Ascending aorta (tissue), 2 donors: ENCODE measurements around the gene DNAJC4. TPM values are rescaled to one million over a fixed set of nuclear protein-coding genes. Genes with fewer than 3 reads are reported as not detected.

Experiments
- DNase-seq, 2 donors: peaks; one replicate each; pipeline ENCODE4 v3.0.0-alpha.2; 2019; ENCODE audit warnings: low spot score in 2 of 2
- H3K27ac ChIP-seq, 2 donors: fragments of 200-600 bp; sonication (generic); one replicate each; pipeline ENCODE4 v1.5.1; 2016 to 2017; ENCODE audit warnings: mild to moderate bottlenecking in 1 of 2
- H3K27me3 ChIP-seq: fragments of 200-600 bp; sonication (generic); one replicate; pipeline ENCODE4 v1.5.1; 2017
- H3K36me3 ChIP-seq, 2 donors: fragments of 200-600 bp; sonication (generic); one replicate each; pipeline ENCODE4 v1.5.1; 2016
- H3K4me1 ChIP-seq, 2 donors: fragments of 200-600 bp; sonication (generic); one replicate each; pipeline ENCODE4 v1.5.1; 2016 to 2017; ENCODE audit warnings: mild to moderate bottlenecking in 1 of 2
- H3K4me3 ChIP-seq, 2 donors: fragments of 200-600 bp; sonication (generic); one replicate each; pipeline ENCODE4 v1.5.1; 2016 to 2017; ENCODE audit warnings: mild to moderate bottlenecking in 1 of 2
- H3K9me3 ChIP-seq, 2 donors: fragments of 200-600 bp; sonication (generic); one replicate each; pipeline ENCODE4 v1.5.1; 2016
- intact Hi-C: fragments of 100-400 bp; cut with DNase I; formaldehyde crosslinking; loops from one replicate; pipeline ENCODE4 v1.15.1; 2023
- total RNA-seq: library from RNA; depleted of rRNA; stranded (reverse); fragments of >200 nt; gene quantifications from one replicate; pipeline ENCODE4 v1.1.0, GENCODE V29; 2016
- TF ChIP-seq, protein P1 (sequence below), 3 experiments: fragments of 200-600 bp in 2 of 3; fragments of 450-650 bp in 1 of 3; sonication (generic) in 2 of 3; IDR thresholded peaks; one replicate each; pipeline ENCODE4 v1.5.1; 2016 to 2019; ENCODE audit warnings: antibody characterized with exemption in 3 of 3, mild to moderate bottlenecking in 1 of 3, moderate library complexity in 1 of 3

Gene DNAJC4
- total RNA-seq, 1 donor from 2014 or later, result 43.1 TPM

DNA sequence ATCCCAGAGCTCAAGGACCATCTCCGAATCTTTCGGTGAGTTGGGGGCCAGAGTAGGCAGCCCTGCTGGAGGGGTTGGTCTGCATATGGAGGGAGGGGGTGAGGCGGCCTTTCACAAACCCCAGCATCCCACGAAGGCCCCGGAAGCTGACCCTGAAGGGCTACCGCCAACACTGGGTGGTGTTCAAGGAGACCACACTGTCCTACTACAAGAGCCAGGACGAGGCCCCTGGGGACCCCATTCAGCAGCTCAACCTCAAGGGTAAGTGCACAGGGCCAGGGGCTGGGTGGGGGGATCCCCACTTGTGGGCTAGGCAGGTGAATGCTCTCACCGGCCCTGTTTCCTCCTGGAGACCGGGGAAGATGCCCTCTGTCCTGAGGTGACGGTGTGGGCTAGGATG, 10.6 kb upstream of the DNAJC4 start:
- TF ChIP-seq, protein P1, sequence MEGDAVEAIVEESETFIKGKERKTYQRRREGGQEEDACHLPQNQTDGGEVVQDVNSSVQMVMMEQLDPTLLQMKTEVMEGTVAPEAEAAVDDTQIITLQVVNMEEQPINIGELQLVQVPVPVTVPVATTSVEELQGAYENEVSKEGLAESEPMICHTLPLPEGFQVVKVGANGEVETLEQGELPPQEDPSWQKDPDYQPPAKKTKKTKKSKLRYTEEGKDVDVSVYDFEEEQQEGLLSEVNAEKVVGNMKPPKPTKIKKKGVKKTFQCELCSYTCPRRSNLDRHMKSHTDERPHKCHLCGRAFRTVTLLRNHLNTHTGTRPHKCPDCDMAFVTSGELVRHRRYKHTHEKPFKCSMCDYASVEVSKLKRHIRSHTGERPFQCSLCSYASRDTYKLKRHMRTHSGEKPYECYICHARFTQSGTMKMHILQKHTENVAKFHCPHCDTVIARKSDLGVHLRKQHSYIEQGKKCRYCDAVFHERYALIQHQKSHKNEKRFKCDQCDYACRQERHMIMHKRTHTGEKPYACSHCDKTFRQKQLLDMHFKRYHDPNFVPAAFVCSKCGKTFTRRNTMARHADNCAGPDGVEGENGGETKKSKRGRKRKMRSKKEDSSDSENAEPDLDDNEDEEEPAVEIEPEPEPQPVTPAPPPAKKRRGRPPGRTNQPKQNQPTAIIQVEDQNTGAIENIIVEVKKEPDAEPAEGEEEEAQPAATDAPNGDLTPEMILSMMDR (IDR thresholded peaks at IDR 0.05), result no peak
- Histone ChIP-seq H3K27me3 (no peaks in the 10 kb centered on the region), H3K36me3 (peaks cover 7 to 13% of the 10 kb centered on the region in 2 donors), H3K27ac (no peak overlapping the region), H3K4me3 (no peak overlapping the region), H3K4me1 (peaks cover 0 to under 1% of the 10 kb centered on the region in 2 donors), H3K9me3 (no peaks in the 10 kb centered on the region)
- no peak for DNase-seq
- intact Hi-C loops, result no loop called here

DNA sequence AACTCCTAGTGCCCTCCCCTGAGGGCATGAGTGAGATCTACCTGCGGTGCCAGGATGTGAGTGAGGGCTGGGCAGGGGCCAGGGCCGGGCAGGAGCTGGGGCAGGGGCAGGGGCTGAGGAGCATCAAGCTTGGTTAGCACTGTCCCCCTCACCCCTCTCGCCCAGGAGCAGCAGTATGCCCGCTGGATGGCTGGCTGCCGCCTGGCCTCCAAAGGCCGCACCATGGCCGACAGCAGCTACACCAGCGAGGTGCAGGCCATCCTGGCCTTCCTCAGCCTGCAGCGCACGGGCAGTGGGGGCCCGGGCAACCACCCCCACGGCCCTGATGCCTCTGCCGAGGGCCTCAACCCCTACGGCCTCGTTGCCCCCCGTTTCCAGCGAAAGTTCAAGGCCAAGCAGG, 10.1 kb upstream of the DNAJC4 start:
- Histone ChIP-seq H3K27ac (no peak overlapping the region), H3K9me3 (no peaks in the 10 kb centered on the region), H3K36me3 (peaks cover 7 to 13% of the 10 kb centered on the region in 2 donors), H3K4me1 (peaks cover 2 to 6% of the 10 kb centered on the region in 2 donors), H3K27me3 (no peaks in the 10 kb centered on the region), H3K4me3 (no peak overlapping the region)
- DNase-seq, result no peak
- intact Hi-C loops, result no loop called here
- TF ChIP-seq, protein P1 (IDR thresholded peaks at IDR 0.05), result no peak

DNA sequence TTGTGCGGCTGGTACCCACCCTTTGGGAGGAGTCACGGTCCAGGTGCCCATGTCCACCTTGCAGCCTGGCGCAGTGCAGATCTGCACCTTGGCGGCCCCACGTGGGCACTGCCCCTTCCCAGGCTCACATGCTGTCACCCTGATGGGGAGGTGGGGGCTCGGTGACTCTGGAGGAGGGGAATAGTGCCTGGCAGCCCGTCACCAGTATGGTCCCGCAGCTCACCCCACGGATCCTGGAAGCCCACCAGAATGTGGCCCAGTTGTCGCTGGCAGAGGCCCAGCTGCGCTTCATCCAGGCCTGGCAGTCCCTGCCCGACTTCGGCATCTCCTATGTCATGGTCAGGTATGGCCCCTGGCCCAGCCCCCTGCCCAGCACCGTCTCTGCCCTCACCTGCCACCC, 9.6 kb upstream of the DNAJC4 start:
- Histone ChIP-seq H3K4me1 (peaks cover 7 to 8% of the 10 kb centered on the region in 2 donors), H3K4me3 (no peak overlapping the region), H3K9me3 (no peaks in the 10 kb centered on the region), H3K36me3 (peaks cover 7 to 13% of the 10 kb centered on the region in 2 donors), H3K27me3 (no peaks in the 10 kb centered on the region), H3K27ac (no peak overlapping the region)
- TF ChIP-seq, protein P1 (IDR thresholded peaks at IDR 0.05), result no peak
- no peak for DNase-seq
- intact Hi-C loops, result no loop called here

DNA sequence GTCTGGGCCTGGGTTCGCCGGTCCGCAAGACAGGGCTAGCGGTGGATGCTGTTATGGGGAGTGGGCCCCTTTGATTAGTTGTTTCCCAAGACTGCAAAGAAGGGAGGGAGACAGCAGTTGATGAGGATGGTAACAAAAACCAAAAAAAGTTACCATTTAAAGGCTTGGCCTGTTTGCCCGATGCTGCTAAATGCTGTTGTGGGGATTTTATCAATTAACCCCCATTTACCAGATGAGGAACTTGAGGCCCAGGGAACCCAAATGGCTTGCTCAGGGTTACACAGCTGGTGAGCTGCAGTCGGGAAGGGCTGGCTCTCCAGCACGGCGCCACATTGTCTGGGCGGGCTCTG, 7.7 kb upstream of the DNAJC4 start:
- peaks cover 7 to 18% of the 10 kb centered on the region in 2 donors for H3K4me1 ChIP-seq
- DNase-seq, result no peak
- TF ChIP-seq, protein P1 (IDR thresholded peaks at IDR 0.05), result no peak
- intact Hi-C loops, result no loop called here
- no peaks in the 10 kb centered on the region for H3K27me3 ChIP-seq
- H3K36me3 ChIP-seq, result peaks cover 7 to 13% of the 10 kb centered on the region in 2 donors
- H3K27ac ChIP-seq, result no peak overlapping the region
- H3K9me3 ChIP-seq, result no peaks in the 10 kb centered on the region
- no peak overlapping the region for H3K4me3 ChIP-seq

DNA sequence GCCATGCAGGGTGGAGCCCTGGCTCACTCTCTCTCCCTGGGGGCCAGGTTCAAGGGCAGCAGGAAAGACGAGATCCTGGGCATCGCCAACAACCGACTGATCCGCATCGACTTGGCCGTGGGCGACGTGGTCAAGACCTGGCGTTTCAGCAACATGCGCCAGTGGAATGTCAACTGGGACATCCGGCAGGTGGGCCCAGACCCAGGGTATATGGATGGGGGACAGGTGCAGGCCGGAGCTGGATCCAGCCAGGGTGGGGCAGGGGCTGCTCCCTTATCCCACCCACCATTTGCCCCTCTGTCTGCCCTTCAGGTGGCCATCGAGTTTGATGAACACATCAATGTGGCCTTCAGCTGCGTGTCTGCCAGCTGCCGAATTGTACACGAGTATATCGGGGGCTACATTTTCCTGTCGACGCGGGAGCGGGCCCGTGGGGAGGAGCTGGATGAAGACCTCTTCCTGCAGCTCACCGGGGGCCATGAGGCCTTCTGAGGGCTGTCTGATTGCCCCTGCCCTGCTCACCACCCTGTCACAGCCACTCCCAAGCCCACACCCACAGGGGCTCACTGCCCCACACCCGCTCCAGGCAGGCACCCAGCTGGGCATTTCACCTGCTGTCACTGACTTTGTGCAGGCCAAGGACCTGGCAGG, 7.2 kb upstream of the DNAJC4 start:
- Histone ChIP-seq H3K4me3 (no peak overlapping the region), H3K4me1 (peaks cover 7 to 21% of the 10 kb centered on the region in 2 donors), H3K27me3 (no peaks in the 10 kb centered on the region), H3K36me3 (peaks cover 7 to 13% of the 10 kb centered on the region in 2 donors), H3K27ac (no peak overlapping the region), H3K9me3 (no peaks in the 10 kb centered on the region)
- TF ChIP-seq, protein P1 (IDR thresholded peaks at IDR 0.05), result no peak
- DNase-seq, result no peak
- intact Hi-C loops, result no loop called here
